ENCODE results near the gene KHDC3L.

The KHDC3L gene, protein sequence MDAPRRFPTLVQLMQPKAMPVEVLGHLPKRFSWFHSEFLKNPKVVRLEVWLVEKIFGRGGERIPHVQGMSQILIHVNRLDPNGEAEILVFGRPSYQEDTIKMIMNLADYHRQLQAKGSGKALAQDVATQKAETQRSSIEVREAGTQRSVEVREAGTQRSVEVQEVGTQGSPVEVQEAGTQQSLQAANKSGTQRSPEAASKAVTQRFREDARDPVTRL

GRCh38 chr6:73362358-73362757 lies at the start of gene KHDC3L:
KHDC3L (plus strand) TSS chr6:73362658; CDS start chr6:73362730, 72 bp downstream.
- H3K4me3 ChIP-seq (ENCODE audit: low read depth in 1 of 2, low read length in 2 of 2) = no peak within 1 kb of the TSS
- no peaks in the 10 kb centered on the region for H3K9me3 ChIP-seq (ENCODE audit: insufficient read depth, low read length, severe bottlenecking)
- H3K9ac ChIP-seq (ENCODE audit: low read depth, low read length) = no peak within 1 kb of the TSS
- DNase-seq = no peak
- H3K4me1 ChIP-seq (ENCODE audit: insufficient read depth, low read length) = no peaks in the 10 kb centered on the region
- no peaks in the 10 kb centered on the region for H3K36me3 ChIP-seq (ENCODE audit: insufficient read depth, low read length)
- no peak for ATAC-seq (ENCODE audit: insufficient read depth, low read depth)
- H3K4me2 ChIP-seq (ENCODE audit: insufficient read depth, low read length) = no peak within 1 kb of the TSS
- H2AFZ ChIP-seq (ENCODE audit: low read depth, low read length) = no peak within 1 kb of the TSS
- no peaks in the 10 kb centered on the region for H3K79me2 ChIP-seq (ENCODE audit: insufficient read depth, low read length)
- H3K27ac ChIP-seq (ENCODE audit: low read length) = no peak within 1 kb of the TSS
- H3K27me3 ChIP-seq (ENCODE audit: insufficient read depth, low read length, poor library complexity) = no peaks in the 10 kb centered on the region
- TF ChIP-seq EZH2 (IDR thresholded peaks at IDR 0.05; ENCODE audit: borderline replicate concordance, low read depth, low read length, severe bottlenecking) = no peak
- TF ChIP-seq, protein P1, sequence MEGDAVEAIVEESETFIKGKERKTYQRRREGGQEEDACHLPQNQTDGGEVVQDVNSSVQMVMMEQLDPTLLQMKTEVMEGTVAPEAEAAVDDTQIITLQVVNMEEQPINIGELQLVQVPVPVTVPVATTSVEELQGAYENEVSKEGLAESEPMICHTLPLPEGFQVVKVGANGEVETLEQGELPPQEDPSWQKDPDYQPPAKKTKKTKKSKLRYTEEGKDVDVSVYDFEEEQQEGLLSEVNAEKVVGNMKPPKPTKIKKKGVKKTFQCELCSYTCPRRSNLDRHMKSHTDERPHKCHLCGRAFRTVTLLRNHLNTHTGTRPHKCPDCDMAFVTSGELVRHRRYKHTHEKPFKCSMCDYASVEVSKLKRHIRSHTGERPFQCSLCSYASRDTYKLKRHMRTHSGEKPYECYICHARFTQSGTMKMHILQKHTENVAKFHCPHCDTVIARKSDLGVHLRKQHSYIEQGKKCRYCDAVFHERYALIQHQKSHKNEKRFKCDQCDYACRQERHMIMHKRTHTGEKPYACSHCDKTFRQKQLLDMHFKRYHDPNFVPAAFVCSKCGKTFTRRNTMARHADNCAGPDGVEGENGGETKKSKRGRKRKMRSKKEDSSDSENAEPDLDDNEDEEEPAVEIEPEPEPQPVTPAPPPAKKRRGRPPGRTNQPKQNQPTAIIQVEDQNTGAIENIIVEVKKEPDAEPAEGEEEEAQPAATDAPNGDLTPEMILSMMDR (IDR thresholded peaks at IDR 0.05; ENCODE audit: borderline replicate concordance, extremely low read depth, low read length, poor library complexity, severe bottlenecking) = no peak
- no peaks in the 10 kb centered on the region for H4K20me1 ChIP-seq (ENCODE audit: insufficient read depth, low read length)

GRCh38 chr6:73314577-73315492 lies 47.6 kb upstream of the KHDC3L start:
- peaks cover 7% of the 10 kb centered on the region for H3K79me2 ChIP-seq (ENCODE audit: insufficient read depth, low read length)
- no peak overlapping the region for H3K4me2 ChIP-seq (ENCODE audit: insufficient read depth, low read length)
- peaks cover 5% of the 10 kb centered on the region for H3K4me1 ChIP-seq (ENCODE audit: insufficient read depth, low read length)
- DNase-seq (no peak), ATAC-seq (ENCODE audit: insufficient read depth, low read depth) (no peak)
- no peaks in the 10 kb centered on the region for H3K36me3 ChIP-seq (ENCODE audit: insufficient read depth, low read length)
- H2AFZ ChIP-seq (ENCODE audit: low read depth, low read length) = no peak overlapping the region
- H3K9ac ChIP-seq (ENCODE audit: low read depth, low read length) = no peak overlapping the region
- H3K27me3 ChIP-seq (ENCODE audit: insufficient read depth, low read length, poor library complexity) = no peaks in the 10 kb centered on the region
- TF ChIP-seq EZH2 (IDR thresholded peaks at IDR 0.05; ENCODE audit: borderline replicate concordance, low read depth, low read length, severe bottlenecking) = no peak
- TF ChIP-seq, protein P1 (IDR thresholded peaks at IDR 0.05; ENCODE audit: borderline replicate concordance, extremely low read depth, low read length, poor library complexity, severe bottlenecking) = no peak
- peaks cover 2% of the 10 kb centered on the region for H3K9me3 ChIP-seq (ENCODE audit: insufficient read depth, low read length, severe bottlenecking)
- H3K4me3 ChIP-seq (ENCODE audit: low read depth in 1 of 2, low read length in 2 of 2) = no peak overlapping the region
- H3K27ac ChIP-seq (ENCODE audit: low read length) = no peak overlapping the region
- no peaks in the 10 kb centered on the region for H4K20me1 ChIP-seq (ENCODE audit: insufficient read depth, low read length)

DNA sequence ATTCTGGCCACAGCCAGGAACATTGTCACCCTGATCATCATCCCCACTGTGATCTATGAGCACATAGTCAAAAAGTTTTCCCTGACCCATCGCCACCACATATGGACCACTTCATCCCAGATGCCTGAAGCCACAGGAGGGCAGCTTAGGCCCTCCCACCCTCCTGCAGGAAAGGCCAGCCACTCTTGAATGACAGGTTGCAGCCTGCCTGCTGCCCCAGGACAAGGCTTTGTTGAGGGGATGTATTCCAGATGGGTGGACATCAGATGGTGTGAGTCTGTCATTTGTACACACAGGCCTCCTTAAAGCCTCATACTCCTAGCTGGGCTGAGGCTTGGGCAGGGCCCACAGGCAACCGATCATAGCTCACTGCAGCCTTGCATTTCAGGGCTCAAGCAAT lies 39.1 kb upstream of the KHDC3L start:
- H3K27me3 ChIP-seq (ENCODE audit: insufficient read depth, low read length, poor library complexity) = no peaks in the 10 kb centered on the region
- no peaks in the 10 kb centered on the region for H3K4me1 ChIP-seq (ENCODE audit: insufficient read depth, low read length)
- no peaks in the 10 kb centered on the region for H3K36me3 ChIP-seq (ENCODE audit: insufficient read depth, low read length)
- no peak for ATAC-seq (ENCODE audit: insufficient read depth, low read depth)
- H3K79me2 ChIP-seq (ENCODE audit: insufficient read depth, low read length) = no peaks in the 10 kb centered on the region
- no peak overlapping the region for H2AFZ ChIP-seq (ENCODE audit: low read depth, low read length)
- no peak overlapping the region for H3K27ac ChIP-seq (ENCODE audit: low read length)
- no peak overlapping the region for H3K4me3 ChIP-seq (ENCODE audit: low read depth in 1 of 2, low read length in 2 of 2)
- no peak overlapping the region for H3K9ac ChIP-seq (ENCODE audit: low read depth, low read length)
- no peaks in the 10 kb centered on the region for H4K20me1 ChIP-seq (ENCODE audit: insufficient read depth, low read length)
- DNase-seq = no peak
- no peak overlapping the region for H3K4me2 ChIP-seq (ENCODE audit: insufficient read depth, low read length)
- no peaks in the 10 kb centered on the region for H3K9me3 ChIP-seq (ENCODE audit: insufficient read depth, low read length, severe bottlenecking)
- no peak for TF ChIP-seq EZH2 (IDR thresholded peaks at IDR 0.05; ENCODE audit: borderline replicate concordance, low read depth, low read length, severe bottlenecking)
- TF ChIP-seq, protein P1 (IDR thresholded peaks at IDR 0.05; ENCODE audit: borderline replicate concordance, extremely low read depth, low read length, poor library complexity, severe bottlenecking) = no peak
